Body of pancreas (tissue), 4 donors: ENCODE data around the gene ISYNA1. TPM values are rescaled to one million over a fixed set of nuclear protein-coding genes. Genes with fewer than 3 reads are reported as not detected.
A peak's percentile ranks its signal among the peaks of the same experiment; 100 is the strongest.

Source experiments
- ATAC-seq: fragments of 150-250 bp; one replicate; pipeline ENCODE4 v1.9.1; 2016
- DNase-seq, 4 donors: peaks; one replicate each; pipeline ENCODE4 v3.0.0-alpha.2; 2019
- H3K27ac ChIP-seq, 4 donors: fragments of 200-600 bp; sonication (generic); 1 replicate in 3 of 4; 2 replicates in 1 of 4; pipeline versions ENCODE4 v1.5.1 to v1.6.1; 2016 to 2019; ENCODE audit warnings: mild to moderate bottlenecking in 1 of 4, mixed read lengths in 1 of 4, moderate library complexity in 1 of 4
- H3K27me3 ChIP-seq, 2 donors: fragments of 200-600 bp; sonication (generic); one replicate each; pipeline ENCODE4 v1.6.0; 2016; ENCODE audit warnings: mild to moderate bottlenecking in 1 of 2
- H3K36me3 ChIP-seq, 2 donors: fragments of 200-600 bp; sonication (generic); replicated peaks in 1 of 2; 2 replicates each; pipeline ENCODE4 v1.5.1; 2016; ENCODE audit warnings: low read depth in 2 of 2; ENCODE audit not compliant: insufficient read depth in 1 of 2
- H3K4me1 ChIP-seq: fragments of 200-600 bp; sonication (generic); one replicate; pipeline ENCODE4 v1.6.0; 2016
- H3K4me3 ChIP-seq, 2 donors: fragments of 200-600 bp; sonication (generic); 1 replicate in 1 of 2; 2 replicates in 1 of 2; pipeline ENCODE4 v1.5.1; 2016 to 2019
- H3K9me3 ChIP-seq, 3 donors: fragments of 200-600 bp; sonication (generic); 1 replicate in 2 of 3; 2 replicates in 1 of 3; pipeline ENCODE4 v1.5.1; 2016
- POLR2A ChIP-seq, 3 donors: fragments of 450-650 bp; IDR thresholded peaks; one replicate each; pipeline ENCODE4 v1.6.1; 2016; ENCODE audit warnings: antibody characterized with exemption in 3 of 3, mild to moderate bottlenecking in 2 of 3
- WGBS, 2 donors: methylation state at CpG; one replicate each; pipeline ENCODE4 v1.1.5; 2017; 5-methylcytosine and 5-hydroxymethylcytosine counted together
- intact Hi-C: fragments of 100-400 bp; cut with DNase I; formaldehyde crosslinking; loops from one replicate; pipeline ENCODE4 v1.15.1; 2023
- total RNA-seq, 2 donors: library from RNA; depleted of rRNA; stranded (reverse); fragments of >200 nt; gene quantifications; one replicate each; pipeline ENCODE4 v1.1.0, GENCODE V29; 2016
- TF ChIP-seq, protein P1 (sequence below), 7 experiments: fragments of 450-650 bp in 4 of 7; fragments of 200-600 bp in 3 of 7; sonication (generic) in 3 of 7; IDR thresholded peaks; one replicate each; pipeline ENCODE4 v1.5.1; 2016 to 2019; ENCODE audit warnings: antibody characterized with exemption in 7 of 7

Gene ISYNA1
- total RNA-seq, 2 donors from 2014 or later = 52.7 to 72.8 TPM

- 55 to 68% methylated on average over 9 to 13 of the region's 13 CpGs for WGBS, 2 donors
- TF ChIP-seq, protein P1, sequence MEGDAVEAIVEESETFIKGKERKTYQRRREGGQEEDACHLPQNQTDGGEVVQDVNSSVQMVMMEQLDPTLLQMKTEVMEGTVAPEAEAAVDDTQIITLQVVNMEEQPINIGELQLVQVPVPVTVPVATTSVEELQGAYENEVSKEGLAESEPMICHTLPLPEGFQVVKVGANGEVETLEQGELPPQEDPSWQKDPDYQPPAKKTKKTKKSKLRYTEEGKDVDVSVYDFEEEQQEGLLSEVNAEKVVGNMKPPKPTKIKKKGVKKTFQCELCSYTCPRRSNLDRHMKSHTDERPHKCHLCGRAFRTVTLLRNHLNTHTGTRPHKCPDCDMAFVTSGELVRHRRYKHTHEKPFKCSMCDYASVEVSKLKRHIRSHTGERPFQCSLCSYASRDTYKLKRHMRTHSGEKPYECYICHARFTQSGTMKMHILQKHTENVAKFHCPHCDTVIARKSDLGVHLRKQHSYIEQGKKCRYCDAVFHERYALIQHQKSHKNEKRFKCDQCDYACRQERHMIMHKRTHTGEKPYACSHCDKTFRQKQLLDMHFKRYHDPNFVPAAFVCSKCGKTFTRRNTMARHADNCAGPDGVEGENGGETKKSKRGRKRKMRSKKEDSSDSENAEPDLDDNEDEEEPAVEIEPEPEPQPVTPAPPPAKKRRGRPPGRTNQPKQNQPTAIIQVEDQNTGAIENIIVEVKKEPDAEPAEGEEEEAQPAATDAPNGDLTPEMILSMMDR (IDR thresholded peaks at IDR 0.05) = peak in 1 of 7 experiments; percentile 9
- TF ChIP-seq POLR2A (IDR thresholded peaks at IDR 0.05) = no peak
- intact Hi-C loops = no loop called here
- Histone ChIP-seq H3K4me1 (peaks cover 54% of the 10 kb centered on the region), H3K9me3 (no peaks in the 10 kb centered on the region), H3K4me3 (no peak overlapping the region), H3K36me3 (peaks cover under 1 to 9% of the 10 kb centered on the region in 2 donors), H3K27me3 (no peaks in the 10 kb centered on the region), H3K27ac (peak overlapping the region; percentile 69 to 92 (median 87))
- ATAC-seq (peak; percentile 12), DNase-seq (peak; percentile 56 to 74 (median 70))
Measured at GRCh38 chr19:18439025-18439909, 1.3 kb upstream of the ISYNA1 start.

GRCh38 chr19:18438331-18439024 is 545 bp upstream of the ISYNA1 start:
- DNase-seq (peak; percentile 56 to 76 (median 70)), ATAC-seq (peak; percentile 52)
- Histone ChIP-seq H3K27me3 (no peaks in the 10 kb centered on the region), H3K4me3 (no peak overlapping the region), H3K4me1 (peaks cover 58% of the 10 kb centered on the region), H3K9me3 (no peaks in the 10 kb centered on the region), H3K27ac (peak overlapping the region; percentile 69 to 92 (median 87)), H3K36me3 (peaks cover 0 to under 1% of the 10 kb centered on the region in 2 donors)
- WGBS, 2 donors = 0 to 15% methylated on average over 1 to 24 of the region's 24 CpGs
- TF ChIP-seq POLR2A (IDR thresholded peaks at IDR 0.05) = peak; percentile 7 to 28 (median 15)
- TF ChIP-seq, protein P1 (IDR thresholded peaks at IDR 0.05) = no peak
- intact Hi-C loops = no loop called here

DNA sequence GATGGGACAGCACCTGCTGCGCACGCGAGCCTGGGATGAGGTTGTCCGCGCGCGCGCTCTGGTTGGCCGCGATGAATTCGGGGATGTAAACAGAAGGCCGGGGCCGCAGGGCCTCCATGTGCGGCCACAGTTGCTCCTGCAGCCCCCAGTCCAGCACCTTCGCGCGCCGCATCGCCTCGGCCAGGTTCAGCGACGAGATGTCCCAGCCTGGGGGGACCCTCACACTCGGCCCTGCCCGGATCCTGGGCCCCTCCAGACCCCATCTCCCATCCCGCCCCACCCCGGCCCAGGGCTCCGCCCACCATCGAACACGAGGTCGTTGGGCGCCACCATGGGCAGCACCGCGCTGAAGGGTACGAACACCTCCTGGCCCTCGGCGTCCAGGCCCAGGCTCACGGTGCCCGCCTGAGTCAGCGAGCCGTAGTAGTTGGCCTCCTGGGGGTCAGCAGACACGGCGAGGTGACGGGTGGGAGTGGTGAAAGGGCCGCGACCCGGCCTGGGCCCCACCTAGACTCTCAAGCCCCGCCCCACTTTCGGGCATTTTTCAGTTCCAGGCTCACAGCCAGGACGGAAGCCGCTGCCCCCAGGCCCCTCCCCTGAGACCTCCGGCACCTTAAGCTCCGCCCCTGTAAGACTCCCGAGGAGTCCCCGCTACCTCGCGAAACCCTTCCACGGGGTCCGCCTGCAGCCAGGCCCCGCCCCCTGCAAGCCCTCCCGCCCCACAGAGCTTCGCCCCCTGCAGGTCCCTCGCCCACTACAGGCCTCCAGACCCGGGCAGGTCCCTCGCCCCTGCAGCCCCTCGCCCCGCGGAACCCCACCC is 1.1 kb downstream of the ISYNA1 start:
- H3K4me3 ChIP-seq = peak overlapping the region; percentile 22 to 27
- peaks cover 66% of the 10 kb centered on the region for H3K4me1 ChIP-seq
- H3K36me3 ChIP-seq = no peaks in the 10 kb centered on the region
- DNase-seq = peak; percentile 75 to 83 (median 82)
- no peaks in the 10 kb centered on the region for H3K9me3 ChIP-seq
- no peaks in the 10 kb centered on the region for H3K27me3 ChIP-seq
- WGBS, 2 donors = 47 to 70% methylated on average over 24 to 50 of the region's 67 CpGs
- intact Hi-C loops = no loop called here
- H3K27ac ChIP-seq = peak overlapping the region; percentile 53 to 92 (median 87)
- ATAC-seq = peak; percentile 47
- TF ChIP-seq POLR2A (IDR thresholded peaks at IDR 0.05) = no peak
- TF ChIP-seq, protein P1 (IDR thresholded peaks at IDR 0.05) = no peak

GRCh38 chr19:18435842-18436670 is 1.9 kb downstream of the ISYNA1 start:
- WGBS, 2 donors = 84 to 90% methylated on average over 24 to 41 of the region's 46 CpGs
- ATAC-seq (no peak), DNase-seq (no peak)
- Histone ChIP-seq H3K4me1 (peaks cover 57% of the 10 kb centered on the region), H3K27ac (peak overlapping the region in 3 of 4 donors; percentile 84 to 92 (median 90)), H3K36me3 (no peaks in the 10 kb centered on the region), H3K9me3 (no peaks in the 10 kb centered on the region), H3K27me3 (no peaks in the 10 kb centered on the region), H3K4me3 (no peak overlapping the region)
- TF ChIP-seq, protein P1 (IDR thresholded peaks at IDR 0.05) = no peak
- TF ChIP-seq POLR2A (IDR thresholded peaks at IDR 0.05) = no peak
- intact Hi-C loops = no loop called here
